HEK293 (cell line): ENCODE measurements around the gene EOGT.

Experiments used
- CTCF ChIA-PET: fragments of 350-600 bp; formaldehyde crosslinking; extraction: SDS; loops from one replicate; lab custom pipeline; 2021; ENCODE audit warnings: antibody characterized with exemption; lab: Yijun Ruan, JAX
- POLR2A ChIA-PET: fragments of 300-600 bp; formaldehyde crosslinking; extraction: SDS; loops from one replicate; lab custom pipeline; 2020; ENCODE audit warnings: antibody characterized with exemption, inconsistent platforms; lab: Yijun Ruan, JAX
- H3K27ac ChIP-seq: fragments of 200-500 bp; sonication (Bioruptor generic); 2 replicates; pipeline ENCODE4 v1.5.1; 2014; ENCODE audit warnings: low read depth, low read length, control low read depth, inconsistent platforms; ENCODE audit errors: extremely low read depth
- H3K36me3 ChIP-seq, 2 experiments: fragments of 200-500 bp in 1 of 2; sonication (Bioruptor generic) in 1 of 2; 1 replicate in 1 of 2; 2 replicates in 1 of 2; pipeline ENCODE4 v1.5.1; 2014 to 2017; ENCODE audit warnings: inconsistent platforms in 2 of 2, low read length in 2 of 2; ENCODE audit not compliant: control insufficient read depth in 2 of 2, insufficient read depth in 1 of 2
- H3K4me1 ChIP-seq: fragments of 200-500 bp; sonication (Bioruptor generic); 2 replicates; pipeline ENCODE4 v1.5.1; 2014; ENCODE audit warnings: mild to moderate bottlenecking, low read length, inconsistent platforms; ENCODE audit not compliant: control insufficient read depth, insufficient read depth
- H3K4me3 ChIP-seq: 2 replicates; pipeline ENCODE4 v1.5.1; 2011; ENCODE audit warnings: low read depth, mild to moderate bottlenecking, control low read depth, low read length, moderate library complexity
- H3K9me3 ChIP-seq: fragments of 200-500 bp; sonication (Bioruptor generic); 2 replicates; pipeline ENCODE4 v1.5.1; 2014; ENCODE audit warnings: low read depth, low read length, inconsistent platforms; ENCODE audit not compliant: control insufficient read depth, insufficient read depth
- CTCF ChIP-seq: fragments of 450-650 bp; formaldehyde crosslinking; IDR thresholded peaks from 2 replicates; pipeline ENCODE4 v1.5.1; 2016; ENCODE audit warnings: missing biosample characterization, missing genetic modification characterization
- GFI1B ChIP-seq: fragments of 450-650 bp; formaldehyde crosslinking; IDR thresholded peaks from 2 replicates; pipeline ENCODE4 v1.5.1; 2016; ENCODE audit warnings: missing biosample characterization, missing genetic modification characterization
- GLI2 ChIP-seq: fragments of 450-650 bp; formaldehyde crosslinking; IDR thresholded peaks from 2 replicates; pipeline ENCODE4; 2017; ENCODE audit warnings: missing biosample characterization, missing genetic modification characterization, low read depth, borderline replicate concordance
- ZNF10 ChIP-seq: fragments of 450-650 bp; formaldehyde crosslinking; IDR thresholded peaks from 2 replicates; pipeline ENCODE4 v1.5.1; 2017; ENCODE audit warnings: missing biosample characterization, missing genetic modification characterization
- ZNF175 ChIP-seq: fragments of 450-650 bp; formaldehyde crosslinking; IDR thresholded peaks from 2 replicates; pipeline ENCODE4 v1.5.1; 2016; ENCODE audit warnings: missing biosample characterization, missing genetic modification characterization
- ZNF280D ChIP-seq: fragments of 450-650 bp; formaldehyde crosslinking; IDR thresholded peaks from 2 replicates; pipeline ENCODE4 v1.5.1; 2016; ENCODE audit warnings: missing biosample characterization, missing genetic modification characterization
- ZNF341 ChIP-seq: fragments of 450-650 bp; formaldehyde crosslinking; IDR thresholded peaks from 2 replicates; pipeline ENCODE4; 2016; ENCODE audit warnings: low read depth, missing biosample characterization, missing genetic modification characterization
- ZNF366 ChIP-seq: fragments of 450-650 bp; formaldehyde crosslinking; conservative IDR thresholded peaks from 2 replicates; pipeline ENCODE4 v1.5.1; 2016; ENCODE audit warnings: missing biosample characterization, missing genetic modification characterization
- ZNF513 ChIP-seq: fragments of 450-650 bp; IDR thresholded peaks from 2 replicates; pipeline ENCODE4 v1.5.1; 2018; ENCODE audit warnings: missing biosample characterization, missing genetic modification characterization
- ZNF544 ChIP-seq: fragments of 450-650 bp; formaldehyde crosslinking; IDR thresholded peaks from 2 replicates; pipeline ENCODE4 v1.5.0; 2017; ENCODE audit warnings: missing biosample characterization, missing genetic modification characterization
- ZNF658 ChIP-seq: fragments of 450-650 bp; formaldehyde crosslinking; IDR thresholded peaks from 2 replicates; pipeline ENCODE4; 2016; ENCODE audit warnings: missing biosample characterization, missing genetic modification characterization
- ZNF768 ChIP-seq: fragments of 450-650 bp; formaldehyde crosslinking; IDR thresholded peaks from 2 replicates; pipeline ENCODE4 v1.5.1; 2018; ENCODE audit warnings: missing biosample characterization, mild to moderate bottlenecking, missing genetic modification characterization
- ZSCAN16 ChIP-seq: fragments of 450-650 bp; formaldehyde crosslinking; IDR thresholded peaks from 2 replicates; pipeline ENCODE4 v1.5.1; 2016; ENCODE audit warnings: missing biosample characterization, missing genetic modification characterization
- TF ChIP-seq, protein P1 (sequence below): fragments of 450-650 bp; formaldehyde crosslinking; IDR thresholded peaks from 2 replicates; pipeline ENCODE4 v1.5.1; 2016; ENCODE audit warnings: missing biosample characterization, missing genetic modification characterization
- TF ChIP-seq, protein P2 (sequence below): fragments of 450-650 bp; formaldehyde crosslinking; IDR thresholded peaks from 2 replicates; pipeline ENCODE4 v1.5.1; 2016; ENCODE audit warnings: missing biosample characterization, missing genetic modification characterization
- TF ChIP-seq, protein P3 (sequence below): fragments of 450-650 bp; formaldehyde crosslinking; IDR thresholded peaks from 2 replicates; pipeline ENCODE4 v1.5.1; 2016; ENCODE audit warnings: missing biosample characterization, missing genetic modification characterization

The EOGT gene

GRCh38 chr3:69008980-69009379, 4.5 kb downstream of the EOGT start:
- H3K36me3 ChIP-seq, result peaks cover 5 to 65% of the 10 kb centered on the region in 2 experiments; a peak in 2 of 3 replicates
- H3K27ac ChIP-seq, result no peak overlapping the region
- no peaks in the 10 kb centered on the region for H3K9me3 ChIP-seq
- ChIA-PET CTCF (no interaction called here), POLR2A (no interaction called here)
- H3K4me1 ChIP-seq, result no peaks in the 10 kb centered on the region
- no peak overlapping the region for H3K4me3 ChIP-seq
- TF ChIP-seq ZNF175 (tag by site-specific recombination), result no peak
- no peak for TF ChIP-seq ZNF768
- no peak for TF ChIP-seq GLI2
- TF ChIP-seq ZNF10 (tag by site-specific recombination), result no peak
- TF ChIP-seq ZNF658, result no peak
- TF ChIP-seq ZNF366 (tag by site-specific recombination), result no peak
- no peak for TF ChIP-seq ZSCAN16 (tag by site-specific recombination)
- TF ChIP-seq, all 188 proteins: peak for 0

GRCh38 chr3:69005791-69006482, 7.5 kb downstream of the EOGT start:
- H3K4me1 ChIP-seq, result no peaks in the 10 kb centered on the region
- no peaks in the 10 kb centered on the region for H3K9me3 ChIP-seq
- H3K4me3 ChIP-seq, result no peak overlapping the region
- H3K27ac ChIP-seq, result no peak overlapping the region
- CTCF ChIA-PET, result no interaction called here
- peaks cover 9 to 86% of the 10 kb centered on the region in 2 experiments; a peak in 2 of 3 replicates for H3K36me3 ChIP-seq
- POLR2A ChIA-PET, result no interaction called here
- TF ChIP-seq ZNF513 (no peak), ZSCAN16 (tag by site-specific recombination) (no peak), ZNF280D (tag by site-specific recombination) (no peak), ZNF366 (tag by site-specific recombination) (no peak), ZNF544 (tag by site-specific recombination) (no peak), CTCF (tag by site-specific recombination) (no peak), ZNF341 (tag by site-specific recombination) (no peak), GFI1B (tag by site-specific recombination) (no peak)
- TF ChIP-seq, protein P1, sequence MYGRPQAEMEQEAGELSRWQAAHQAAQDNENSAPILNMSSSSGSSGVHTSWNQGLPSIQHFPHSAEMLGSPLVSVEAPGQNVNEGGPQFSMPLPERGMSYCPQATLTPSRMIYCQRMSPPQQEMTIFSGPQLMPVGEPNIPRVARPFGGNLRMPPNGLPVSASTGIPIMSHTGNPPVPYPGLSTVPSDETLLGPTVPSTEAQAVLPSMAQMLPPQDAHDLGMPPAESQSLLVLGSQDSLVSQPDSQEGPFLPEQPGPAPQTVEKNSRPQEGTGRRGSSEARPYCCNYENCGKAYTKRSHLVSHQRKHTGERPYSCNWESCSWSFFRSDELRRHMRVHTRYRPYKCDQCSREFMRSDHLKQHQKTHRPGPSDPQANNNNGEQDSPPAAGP (tag by site-specific recombination), result no peak
- TF ChIP-seq, protein P2, sequence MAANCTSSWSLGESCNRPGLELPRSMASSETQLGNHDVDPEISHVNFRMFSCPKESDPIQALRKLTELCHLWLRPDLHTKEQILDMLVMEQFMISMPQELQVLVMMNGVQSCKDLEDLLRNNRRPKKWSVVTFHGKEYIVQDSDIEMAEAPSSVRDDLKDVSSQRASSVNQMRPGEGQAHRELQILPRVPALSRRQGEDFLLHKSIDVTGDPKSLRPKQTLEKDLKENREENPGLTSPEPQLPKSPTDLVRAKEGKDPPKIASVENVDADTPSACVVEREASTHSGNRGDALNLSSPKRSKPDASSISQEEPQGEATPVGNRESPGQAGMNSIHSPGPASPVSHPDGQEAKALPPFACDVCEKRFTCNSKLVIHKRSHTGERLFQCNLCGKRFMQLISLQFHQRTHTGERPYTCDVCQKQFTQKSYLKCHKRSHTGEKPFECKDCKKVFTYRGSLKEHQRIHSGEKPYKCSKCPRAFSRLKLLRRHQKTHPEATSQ, result no peak
- TF ChIP-seq, protein P3, sequence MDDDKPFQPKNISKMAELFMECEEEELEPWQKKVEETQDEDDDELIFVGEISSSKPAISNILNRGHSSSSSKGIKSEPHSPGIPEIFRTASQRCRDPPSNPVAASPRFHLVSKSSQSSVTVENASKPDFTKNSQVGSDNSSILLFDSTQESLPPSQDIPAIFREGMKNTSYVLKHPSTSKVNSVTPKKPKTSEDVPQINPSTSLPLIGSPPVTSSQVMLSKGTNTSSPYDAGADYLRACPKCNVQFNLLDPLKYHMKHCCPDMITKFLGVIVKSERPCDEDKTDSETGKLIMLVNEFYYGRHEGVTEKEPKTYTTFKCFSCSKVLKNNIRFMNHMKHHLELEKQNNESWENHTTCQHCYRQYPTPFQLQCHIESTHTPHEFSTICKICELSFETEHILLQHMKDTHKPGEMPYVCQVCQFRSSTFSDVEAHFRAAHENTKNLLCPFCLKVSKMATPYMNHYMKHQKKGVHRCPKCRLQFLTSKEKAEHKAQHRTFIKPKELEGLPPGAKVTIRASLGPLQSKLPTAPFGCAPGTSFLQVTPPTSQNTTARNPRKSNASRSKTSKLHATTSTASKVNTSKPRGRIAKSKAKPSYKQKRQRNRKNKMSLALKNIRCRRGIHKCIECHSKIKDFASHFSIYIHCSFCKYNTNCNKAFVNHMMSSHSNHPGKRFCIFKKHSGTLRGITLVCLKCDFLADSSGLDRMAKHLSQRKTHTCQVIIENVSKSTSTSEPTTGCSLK (tag by site-specific recombination), result no peak
